Measurements from ENCODE around the gene FAM124A.

- TF ChIP-seq, protein P1, sequence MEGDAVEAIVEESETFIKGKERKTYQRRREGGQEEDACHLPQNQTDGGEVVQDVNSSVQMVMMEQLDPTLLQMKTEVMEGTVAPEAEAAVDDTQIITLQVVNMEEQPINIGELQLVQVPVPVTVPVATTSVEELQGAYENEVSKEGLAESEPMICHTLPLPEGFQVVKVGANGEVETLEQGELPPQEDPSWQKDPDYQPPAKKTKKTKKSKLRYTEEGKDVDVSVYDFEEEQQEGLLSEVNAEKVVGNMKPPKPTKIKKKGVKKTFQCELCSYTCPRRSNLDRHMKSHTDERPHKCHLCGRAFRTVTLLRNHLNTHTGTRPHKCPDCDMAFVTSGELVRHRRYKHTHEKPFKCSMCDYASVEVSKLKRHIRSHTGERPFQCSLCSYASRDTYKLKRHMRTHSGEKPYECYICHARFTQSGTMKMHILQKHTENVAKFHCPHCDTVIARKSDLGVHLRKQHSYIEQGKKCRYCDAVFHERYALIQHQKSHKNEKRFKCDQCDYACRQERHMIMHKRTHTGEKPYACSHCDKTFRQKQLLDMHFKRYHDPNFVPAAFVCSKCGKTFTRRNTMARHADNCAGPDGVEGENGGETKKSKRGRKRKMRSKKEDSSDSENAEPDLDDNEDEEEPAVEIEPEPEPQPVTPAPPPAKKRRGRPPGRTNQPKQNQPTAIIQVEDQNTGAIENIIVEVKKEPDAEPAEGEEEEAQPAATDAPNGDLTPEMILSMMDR (conservative IDR thresholded peaks at IDR 0.05 in 1 of 2, IDR thresholded peaks at IDR 0.05 in 1 of 2; ENCODE audit: extremely low read depth in 1 of 2, insufficient read depth in 1 of 2, low read depth in 1 of 2, low read length in 2 of 2), result no peak
- TF ChIP-seq EZH2 (IDR thresholded peaks at IDR 0.05; ENCODE audit: borderline replicate concordance, low read length), result no peak
These were observed 7.0 kb downstream of the FAM124A start for GRCh38 chr13:51229101-51229719.
